CD4-positive, alpha-beta memory T cell (primary cell): Measurements from ENCODE around the gene UCKL1. TPM values are rescaled to one million over a fixed set of nuclear protein-coding genes. Genes with fewer than 3 reads are reported as not detected.
"Not testable (repeated sequence)": the region's sequence is repeated elsewhere in the genome, so short reads cannot be mapped to it uniquely, and the experiment has no call there.

ENCODE experiments used
- CTCF ChIA-PET: fragments of 350-600 bp; sonication (Branson Sonifier 250); formaldehyde crosslinking; loops from one replicate; lab custom pipeline; 2021; ENCODE audit warnings: inconsistent platforms; ENCODE audit not compliant: partially characterized antibody; lab: Charles Lee
- POLR2A ChIA-PET: fragments of 350-600 bp; sonication (Branson Sonifier 250); formaldehyde crosslinking; loops from one replicate; lab custom pipeline; 2021; ENCODE audit not compliant: partially characterized antibody; lab: Charles Lee
- DNase-seq, 5 donors: peaks; one replicate each; pipeline versions ENCODE4 v3.0.0 to v3.0.0-alpha.2; 2020 to 2022; ENCODE audit warnings: mixed read lengths in 1 of 5
- H3K27ac ChIP-seq: one replicate; pipeline ENCODE4 v1.7.0; 2013; ENCODE audit warnings: low read depth, low read length
- H3K27me3 ChIP-seq: 2 replicates; pipeline ENCODE4 v1.7.0; 2013; ENCODE audit warnings: mild to moderate bottlenecking, low read length, moderate library complexity; ENCODE audit not compliant: insufficient read depth
- H3K36me3 ChIP-seq: 2 replicates; pipeline ENCODE4 v1.7.0; 2013; ENCODE audit warnings: mild to moderate bottlenecking, low read length, moderate library complexity; ENCODE audit not compliant: insufficient read depth
- H3K4me1 ChIP-seq: 2 replicates; pipeline ENCODE4 v1.7.0; 2013; ENCODE audit warnings: mild to moderate bottlenecking, low read length, moderate library complexity; ENCODE audit not compliant: insufficient read depth
- H3K4me3 ChIP-seq, 2 donors: one replicate each; pipeline ENCODE4 v1.7.0; 2013; ENCODE audit warnings: low read length in 2 of 2, mild to moderate bottlenecking in 1 of 2
- H3K9me3 ChIP-seq, 2 donors: one replicate each; pipeline ENCODE4 v1.7.0; 2013; ENCODE audit warnings: low read length in 2 of 2, control low read depth in 1 of 2; ENCODE audit not compliant: control insufficient read depth in 1 of 2
- H3K27ac Mint-ChIP-seq, 7 donors: one replicate each; pipeline ENCODE4 v1.8.0; 2020 to 2021; ENCODE audit warnings: mixed read lengths in 7 of 7, mild to moderate bottlenecking in 6 of 7, inconsistent platforms in 3 of 7, moderate library complexity in 3 of 7
- H3K27me3 Mint-ChIP-seq, 2 donors: one replicate each; pipeline ENCODE4 v1.8.0; 2020 to 2021; ENCODE audit warnings: mixed read lengths in 2 of 2
- H3K36me3 Mint-ChIP-seq, 2 donors: one replicate each; pipeline ENCODE4 v1.8.0; 2020 to 2021; ENCODE audit warnings: mixed read lengths in 2 of 2, inconsistent platforms in 1 of 2, mild to moderate bottlenecking in 1 of 2
- H3K4me1 Mint-ChIP-seq, 4 donors: one replicate each; pipeline ENCODE4 v1.8.0; 2020 to 2021; ENCODE audit warnings: mixed read lengths in 4 of 4, mild to moderate bottlenecking in 1 of 4
- H3K4me3 Mint-ChIP-seq, 8 donors: one replicate each; pipeline ENCODE4 v1.8.0; 2020 to 2021; ENCODE audit warnings: mixed read lengths in 8 of 8, mild to moderate bottlenecking in 7 of 8, moderate library complexity in 6 of 8, inconsistent platforms in 3 of 8
- H3K9me3 Mint-ChIP-seq, 8 donors: one replicate each; pipeline ENCODE4 v1.8.0; 2020 to 2021; ENCODE audit warnings: mixed read lengths in 8 of 8, mild to moderate bottlenecking in 5 of 8, inconsistent platforms in 3 of 8, moderate library complexity in 1 of 8
- intact Hi-C: fragments of 100-400 bp; cut with micrococcal nuclease; formaldehyde crosslinking; loops from one replicate; pipeline ENCODE4 v1.15.1; 2023
- polyA plus RNA-seq, 2 donors: library from polyadenylated mRNA; unstranded; fragments of 300-500 nt; fragmentation: Illumina TruSeq; gene quantifications; one replicate each; pipeline ENCODE4 v1.2.3, GENCODE V29; 2021
- total RNA-seq, 2 experiments: library from RNA; stranded (reverse); gene quantifications; one replicate each; pipeline ENCODE4 v1.2.3, GENCODE V29; 2021

Gene UCKL1
- total and polyA plus RNA-seq, 4 experiments from 2014 or later, result 26.2 to 55.1 (median 42.7) TPM

DNA sequence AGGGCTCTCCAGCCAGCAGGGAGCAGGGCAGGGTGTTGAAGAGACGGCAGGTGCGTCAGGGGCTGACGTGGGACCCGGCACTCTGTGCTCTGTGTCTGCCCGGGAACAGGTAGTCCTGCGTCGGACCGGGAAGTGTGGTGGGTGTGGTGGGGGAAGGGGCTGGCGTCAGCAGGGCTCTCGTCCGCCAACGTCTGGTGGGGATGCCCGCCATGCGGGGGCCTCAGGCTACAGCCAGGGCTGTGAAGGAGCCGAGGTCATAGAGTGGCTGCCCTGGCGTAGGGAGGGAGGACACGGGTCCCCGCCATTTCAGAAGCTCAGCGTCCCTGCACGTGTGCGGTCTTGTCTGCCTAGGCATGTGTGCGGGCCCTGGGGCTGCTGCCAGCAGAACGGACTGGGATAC, 36.0 kb downstream of the UCKL1 start:
- intact Hi-C loops, result no loop called here
- no peaks in the 10 kb centered on the region for H3K27me3 Mint-ChIP-seq
- Histone ChIP-seq H3K27me3 (no peaks in the 10 kb centered on the region), H3K9me3 (no peaks in the 10 kb centered on the region), H3K36me3 (peaks cover 9% of the 10 kb centered on the region), H3K4me3 (no peak overlapping the region), H3K27ac (no peak overlapping the region), H3K4me1 (peaks cover 10% of the 10 kb centered on the region)
- no peak for DNase-seq
- CTCF ChIA-PET, result no interaction called here
- H3K4me3 Mint-ChIP-seq, result no peak overlapping the region
- H3K9me3 Mint-ChIP-seq, result peaks cover 0 to 8% (median 3%) of the 10 kb centered on the region in 8 donors
- peaks cover 4 to 28% (median 11%) of the 10 kb centered on the region in 4 donors for H3K4me1 Mint-ChIP-seq
- H3K36me3 Mint-ChIP-seq, result peaks cover 20 to 21% of the 10 kb centered on the region in 2 donors
- POLR2A ChIA-PET, result no interaction called here
- no peak overlapping the region for H3K27ac Mint-ChIP-seq

DNA sequence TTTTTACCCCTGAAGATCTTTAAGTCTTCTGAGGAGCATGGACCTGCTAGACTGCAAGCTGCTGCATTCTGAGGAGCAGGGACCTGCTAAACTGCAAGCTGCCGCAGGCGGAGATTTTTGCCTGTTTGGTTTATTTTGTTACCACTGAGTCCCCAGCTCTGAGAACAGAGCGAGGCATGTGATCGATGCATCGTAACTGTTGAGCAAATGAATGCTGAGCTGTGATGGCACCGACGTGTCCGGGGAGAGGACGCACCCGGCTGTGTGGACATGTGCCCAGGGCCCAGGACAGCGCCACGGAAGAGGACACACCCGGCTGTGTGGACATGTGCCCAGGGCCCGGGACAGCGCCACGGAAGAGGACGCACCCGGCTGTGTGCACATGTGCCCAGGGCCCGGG, 37.1 kb downstream of the UCKL1 start:
- H3K4me1 ChIP-seq, result peaks cover 8% of the 10 kb centered on the region
- POLR2A ChIA-PET, result no interaction called here
- H3K27ac Mint-ChIP-seq, result peak overlapping the region in 1 of 7 donors; percentile 41

DNA sequence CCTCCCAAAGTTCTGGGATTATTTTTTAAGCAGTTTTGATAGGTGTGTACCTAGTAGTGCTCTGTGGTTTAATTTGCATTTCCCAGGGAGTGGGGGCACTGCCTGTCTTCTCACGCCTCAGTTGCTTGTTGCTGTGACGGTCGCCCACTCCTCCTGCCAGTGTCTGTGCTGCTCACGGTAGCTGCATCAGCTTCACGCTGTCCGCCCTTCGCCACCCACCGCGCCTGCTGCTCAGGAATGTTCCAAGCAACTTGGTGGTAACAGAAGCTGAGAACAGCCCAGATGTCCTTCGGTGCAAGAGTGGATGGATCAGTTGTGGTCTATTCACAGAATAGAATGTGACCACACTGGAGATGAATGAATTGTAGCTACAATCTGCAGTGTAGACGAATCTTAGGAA, 38.4 kb downstream of the UCKL1 start:
- H3K4me3 ChIP-seq, result no peak overlapping the region
- peaks cover 9 to 23% (median 13%) of the 10 kb centered on the region in 4 donors for H3K4me1 Mint-ChIP-seq
- H3K4me3 Mint-ChIP-seq, result no peak overlapping the region
- peaks cover 23 to 24% of the 10 kb centered on the region in 2 donors for H3K36me3 Mint-ChIP-seq
- H3K9me3 ChIP-seq, result no peaks in the 10 kb centered on the region
- ChIA-PET CTCF (no interaction called here), POLR2A (interaction anchor here (0.8 kb wide), 1 partner anchor 10 kb away, joined by 3 read pairs; no protein-coding TSS in a partner anchor)
- intact Hi-C loops, result no loop called here
- no peaks in the 10 kb centered on the region for H3K4me1 ChIP-seq
- H3K27me3 Mint-ChIP-seq, result no peaks in the 10 kb centered on the region
- H3K27ac Mint-ChIP-seq, result peak overlapping the region in 3 of 7 donors; percentile 12 to 79 (median 68)
- peaks cover 7% of the 10 kb centered on the region for H3K36me3 ChIP-seq
- H3K27me3 ChIP-seq, result no peaks in the 10 kb centered on the region
- no peak for DNase-seq
- peaks cover 0 to 9% (median 3%) of the 10 kb centered on the region in 8 donors for H3K9me3 Mint-ChIP-seq
- no peak overlapping the region for H3K27ac ChIP-seq

More for the DNA sequence above, 37.1 kb downstream of the UCKL1 start:
- no peak overlapping the region for H3K4me3 Mint-ChIP-seq
- peaks cover 24% of the 10 kb centered on the region in 2 donors for H3K36me3 Mint-ChIP-seq
- Histone ChIP-seq H3K27ac (no peak overlapping the region), H3K36me3 (peaks cover 7% of the 10 kb centered on the region), H3K4me3 (no peak overlapping the region), H3K27me3 (no peaks in the 10 kb centered on the region), H3K9me3 (no peaks in the 10 kb centered on the region)
- CTCF ChIA-PET, result no interaction called here
- DNase-seq, result no peak
- no peaks in the 10 kb centered on the region for H3K27me3 Mint-ChIP-seq
- peaks cover 0 to 9% (median 3%) of the 10 kb centered on the region in 8 donors for H3K9me3 Mint-ChIP-seq
- H3K4me1 Mint-ChIP-seq, result peaks cover 4 to 24% (median 11%) of the 10 kb centered on the region in 4 donors
- intact Hi-C loops, result no loop called here

DNA sequence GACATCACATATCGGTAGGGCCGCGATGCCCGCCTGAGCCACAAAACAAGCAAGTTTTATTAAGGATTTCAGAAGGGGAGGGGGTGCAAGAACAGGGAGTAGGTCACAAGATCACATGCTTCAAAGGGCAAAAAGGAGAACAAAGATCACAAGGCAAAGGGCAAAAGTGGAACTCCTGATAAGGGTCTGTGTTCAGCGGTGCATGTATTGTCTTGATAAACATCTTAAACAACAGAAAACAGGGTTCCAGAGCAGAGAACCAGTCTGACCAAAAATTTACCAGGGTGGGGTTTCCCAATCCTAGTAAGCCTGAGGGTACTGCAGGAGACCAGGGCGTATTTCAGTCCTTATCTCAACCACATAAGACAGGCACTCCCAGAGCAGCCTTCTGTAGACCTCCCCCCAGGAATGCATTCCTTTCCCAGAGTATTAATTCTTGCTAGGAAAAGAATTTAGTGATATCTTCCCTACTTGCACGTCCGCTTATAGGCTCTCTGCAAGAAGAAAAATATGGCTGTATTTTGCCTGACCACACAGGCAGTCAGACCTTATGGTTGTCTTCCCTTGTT, 39.8 kb downstream of the UCKL1 start:
- H3K27me3 ChIP-seq, H3K4me3 ChIP-seq, intact Hi-C loops, H3K27me3 Mint-ChIP-seq, H3K27ac ChIP-seq, DNase-seq, H3K9me3 ChIP-seq, H3K36me3 ChIP-seq, H3K9me3 Mint-ChIP-seq: not testable (repeated sequence)
- peaks cover 10% of the 10 kb centered on the region for H3K4me1 ChIP-seq
- Mint-ChIP-seq H3K4me1 (peaks cover 9 to 31% (median 15%) of the 10 kb centered on the region in 4 donors), H3K27ac (peak overlapping the region in 1 of 7 donors; percentile 49), H3K36me3 (peaks cover 23 to 24% of the 10 kb centered on the region in 2 donors), H3K4me3 (peak overlapping the region in 3 of 8 donors; percentile 7 to 20 (median 19))
- ChIA-PET POLR2A (interaction anchor here (1.5 kb wide), 1 partner anchor 12 kb away, joined by 4 read pairs; no protein-coding TSS in a partner anchor), CTCF (interaction anchor here (1.0 kb wide), 1 partner anchor 9 kb away, joined by 6 read pairs; no protein-coding TSS in a partner anchor)

DNA sequence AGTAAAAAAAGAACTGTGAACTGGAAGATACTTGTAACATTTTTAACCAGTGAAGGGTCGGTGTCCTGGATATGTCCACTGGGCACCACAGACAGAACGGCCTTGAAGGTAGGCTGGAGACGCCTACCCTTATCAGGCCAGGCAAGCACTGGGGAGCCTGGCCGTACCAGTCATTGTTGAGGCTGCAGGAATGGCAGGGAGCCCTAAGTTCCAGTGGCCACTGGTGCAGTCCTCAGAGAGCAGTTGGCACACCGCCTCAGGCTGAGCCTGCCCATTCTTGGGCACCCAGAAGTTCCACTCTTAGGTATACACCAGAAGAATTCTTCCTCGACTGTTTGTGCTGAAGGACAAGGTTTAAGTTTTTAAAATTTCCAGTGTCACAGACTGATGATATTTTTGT, 40.7 kb downstream of the UCKL1 start:
- intact Hi-C loops, result no loop called here
- Mint-ChIP-seq H3K9me3 (peaks cover 0 to 9% (median 3%) of the 10 kb centered on the region in 8 donors), H3K4me3 (no peak overlapping the region), H3K36me3 (peaks cover 23 to 26% of the 10 kb centered on the region in 2 donors), H3K4me1 (peaks cover 17 to 40% (median 23%) of the 10 kb centered on the region in 4 donors), H3K27me3 (no peaks in the 10 kb centered on the region), H3K27ac (peak overlapping the region in 1 of 7 donors; percentile 15)
- ChIA-PET CTCF (interaction anchor here (1.0 kb wide), 1 partner anchor 10 kb away, joined by 6 read pairs; no protein-coding TSS in a partner anchor), POLR2A (interaction anchor here (1.5 kb wide), 1 partner anchor 11 kb away, joined by 4 read pairs; no protein-coding TSS in a partner anchor)
- Histone ChIP-seq H3K27ac (no peak overlapping the region), H3K4me3 (no peak overlapping the region), H3K9me3 (no peaks in the 10 kb centered on the region), H3K4me1 (peaks cover 19% of the 10 kb centered on the region), H3K27me3 (no peaks in the 10 kb centered on the region), H3K36me3 (peaks cover 7% of the 10 kb centered on the region)
- no peak for DNase-seq

DNA sequence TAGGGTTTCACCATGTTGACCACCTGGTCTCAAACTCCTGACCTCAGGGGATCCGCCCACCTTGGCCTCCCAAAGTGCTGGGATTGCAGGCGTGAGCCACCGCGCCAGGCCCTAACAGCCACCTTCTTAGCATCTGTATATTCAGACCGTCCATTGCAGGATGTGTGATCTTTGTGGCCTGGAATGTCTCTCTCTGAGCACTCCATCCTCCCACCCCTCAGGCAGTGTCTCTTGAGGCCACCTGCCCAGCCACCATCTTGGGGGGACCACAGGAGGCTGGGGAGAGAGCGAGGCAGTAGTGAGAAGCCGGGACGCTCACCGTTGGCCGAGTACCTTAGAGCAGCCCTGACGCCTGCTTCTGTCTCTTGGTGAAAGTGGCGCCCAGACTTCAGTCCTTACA, 42.4 kb downstream of the UCKL1 start:
- H3K27ac Mint-ChIP-seq, result no peak overlapping the region
- peaks cover 7% of the 10 kb centered on the region for H3K36me3 ChIP-seq

DNA sequence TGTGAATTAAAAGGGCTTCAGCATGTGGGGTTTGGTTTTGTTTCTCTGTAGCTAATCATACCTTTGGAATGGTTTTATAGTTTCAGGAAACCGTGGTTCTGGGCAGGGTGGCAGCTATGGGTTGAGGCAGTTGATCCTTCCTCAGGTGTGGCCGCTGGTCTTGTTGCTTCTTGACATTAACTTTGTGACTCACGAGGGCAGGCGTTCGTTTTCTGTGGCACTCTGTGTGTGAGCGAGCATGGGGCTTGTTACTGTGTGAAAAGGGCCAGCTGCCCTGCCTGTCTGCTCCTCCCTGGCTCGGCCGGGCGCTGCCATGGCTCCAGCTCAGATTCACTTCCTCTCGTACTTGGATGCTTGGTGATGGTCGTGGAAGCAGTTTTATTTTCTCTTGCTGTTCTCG, 45.0 kb downstream of the UCKL1 start:
- Mint-ChIP-seq H3K4me1 (peaks cover 24 to 54% (median 41%) of the 10 kb centered on the region in 4 donors), H3K4me3 (peak overlapping the region in 2 of 8 donors; percentile 32 to 37)

More for the DNA sequence above, 42.4 kb downstream of the UCKL1 start:
- H3K27ac ChIP-seq, result no peak overlapping the region
- H3K9me3 ChIP-seq, result no peaks in the 10 kb centered on the region
- peaks cover 28% of the 10 kb centered on the region for H3K4me1 ChIP-seq
- ChIA-PET POLR2A (no interaction called here), CTCF (interaction anchor here (1.1 kb wide), 1 partner anchor 59 kb away, joined by 3 read pairs; no protein-coding TSS in a partner anchor)
- no peaks in the 10 kb centered on the region for H3K27me3 ChIP-seq
- no peak overlapping the region for H3K4me3 Mint-ChIP-seq
- intact Hi-C loops, result no loop called here
- peaks cover 0 to 9% (median 3%) of the 10 kb centered on the region in 8 donors for H3K9me3 Mint-ChIP-seq
- H3K36me3 Mint-ChIP-seq, result peaks cover 23 to 29% of the 10 kb centered on the region in 2 donors
- no peak overlapping the region for H3K4me3 ChIP-seq
- no peak for DNase-seq
- H3K27me3 Mint-ChIP-seq, result no peaks in the 10 kb centered on the region
- peaks cover 22 to 51% (median 31%) of the 10 kb centered on the region in 4 donors for H3K4me1 Mint-ChIP-seq

More for the DNA sequence above, 45.0 kb downstream of the UCKL1 start:
- Mint-ChIP-seq H3K36me3 (peaks cover 12 to 20% of the 10 kb centered on the region in 2 donors), H3K9me3 (peaks cover 0 to 5% (median 1%) of the 10 kb centered on the region in 8 donors), H3K27me3 (no peaks in the 10 kb centered on the region), H3K27ac (peak overlapping the region in 6 of 7 donors; percentile 29 to 85 (median 74))
- H3K4me3 ChIP-seq, result no peak overlapping the region
- H3K27ac ChIP-seq, result no peak overlapping the region
- ChIA-PET POLR2A (interaction anchor here (0.6 to 1.0 kb wide), 3 partner anchors 9 to 47 kb away, joined by 3 to 4 read pairs (median 4); partner anchors contain the start of gene TPD52L2), CTCF (interaction anchor here (1.2 to 1.8 kb wide), 2 partner anchors 20 to 65 kb away, joined by 3 to 4 read pairs; no protein-coding TSS in a partner anchor)
- no peaks in the 10 kb centered on the region for H3K36me3 ChIP-seq
- DNase-seq, result no peak
- intact Hi-C loops, result no loop called here
- peaks cover 28% of the 10 kb centered on the region for H3K4me1 ChIP-seq
- no peaks in the 10 kb centered on the region for H3K9me3 ChIP-seq
- H3K27me3 ChIP-seq, result no peaks in the 10 kb centered on the region
